ENCODE measurements around the gene C4orf50.

DNA sequence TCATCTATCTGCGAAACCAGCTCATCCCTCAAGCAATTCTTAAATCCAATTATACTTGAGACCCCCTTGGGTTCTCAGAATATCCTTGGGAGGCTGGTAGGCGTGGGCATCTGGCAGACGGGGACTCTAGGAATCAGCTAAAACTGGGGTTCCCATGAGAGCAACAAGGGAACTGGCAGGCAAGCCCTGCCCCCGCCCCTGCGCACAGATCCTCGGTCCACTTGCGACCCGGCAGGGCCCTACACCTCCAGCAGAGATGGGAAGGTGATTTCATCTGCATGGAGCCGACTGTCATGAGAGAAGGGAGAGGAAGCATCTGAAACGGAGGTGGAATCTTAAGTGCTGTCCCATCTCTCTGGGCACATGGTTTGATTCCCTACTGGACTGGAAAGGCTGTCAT lies 9.9 kb upstream of the C4orf50 start:
- no peak for TF ChIP-seq EZH2 (IDR thresholded peaks at IDR 0.05; ENCODE audit: insufficient read depth, poor library complexity, severe bottlenecking)
- no peak for TF ChIP-seq EZH2phosphoT487 (IDR thresholded peaks at IDR 0.05; ENCODE audit: insufficient read depth, low read depth)

All from GM23248 (cell line).